Kidney epithelial cell (primary cell): ENCODE measurements around the gene EVX2. TPM values are rescaled to one million over a fixed set of nuclear protein-coding genes. Genes with fewer than 3 reads are reported as not detected.
A peak's percentile ranks its signal among the peaks of the same experiment; 100 is the strongest.

Source experiments
- DNase-seq: peaks from one replicate; pipeline ENCODE4 v3.0.0-alpha.2; 2010; ENCODE audit warnings: low read depth
- H3K27me3 ChIP-seq: 2 replicates; pipeline ENCODE4 v1.6.0; 2011; ENCODE audit warnings: low read length; ENCODE audit not compliant: control insufficient read depth, insufficient read depth
- H3K36me3 ChIP-seq: 2 replicates; pipeline ENCODE4 v1.5.1; 2011; ENCODE audit warnings: low read length; ENCODE audit not compliant: control insufficient read depth, insufficient read depth
- H3K4me3 ChIP-seq: 2 replicates; pipeline ENCODE4 v1.5.1; 2011; ENCODE audit warnings: low read depth, mild to moderate bottlenecking, control low read depth, low read length
- CTCF ChIP-seq: IDR thresholded peaks from 2 replicates; pipeline ENCODE4 v1.5.1; 2011; ENCODE audit warnings: mild to moderate bottlenecking, moderate library complexity, low read length, control low read depth, inconsistent platforms; ENCODE audit not compliant: insufficient read depth, poor library complexity, severe bottlenecking
- total RNA-seq: library from RNA; depleted of rRNA; stranded (reverse); fragments of >200 nt; gene quantifications from 2 replicates; pipeline ENCODE4 v1.2.3, GENCODE V29; 2015

EVX2 gene
- total RNA-seq, 1 donor from 2014 or later, result not detected

- no peaks in the 10 kb centered on the region for H3K36me3 ChIP-seq
- peaks cover 5% of the 10 kb centered on the region for H3K27me3 ChIP-seq
- no peak for DNase-seq
- H3K4me3 ChIP-seq, result peak overlapping the region; percentile 63
- no peak for TF ChIP-seq CTCF
Observed at GRCh38 chr2:176109192-176109901, 25.6 kb upstream of the EVX2 start.

- Histone ChIP-seq H3K4me3 (peak overlapping the region; percentile 63), H3K36me3 (no peaks in the 10 kb centered on the region), H3K27me3 (peaks cover 5% of the 10 kb centered on the region)
- no peak for TF ChIP-seq CTCF
- DNase-seq, result no peak
Observed at GRCh38 chr2:176107731-176108181, 24.0 kb upstream of the EVX2 start.

GRCh38 chr2:176106581-176107539, 23.1 kb upstream of the EVX2 start, which contains the start of gene HOXD11:
Gene HOXD11, plus strand, starts transcription at chr2:176107280. Its CDS starts 76 bp downstream, at chr2:176107356.
- no peaks in the 10 kb centered on the region for H3K36me3 ChIP-seq
- peaks cover 7% of the 10 kb centered on the region for H3K27me3 ChIP-seq
- no peak for TF ChIP-seq CTCF
- H3K4me3 ChIP-seq, result peak within 1 kb of the TSS; percentile 63
- no peak for DNase-seq

- Histone ChIP-seq H3K27me3 (peaks cover 15% of the 10 kb centered on the region), H3K4me3 (peak overlapping the region; percentile 63), H3K36me3 (no peaks in the 10 kb centered on the region)
- DNase-seq, result no peak
- TF ChIP-seq CTCF, result no peak
Observed at GRCh38 chr2:176105730-176106580, 22.2 kb upstream of the EVX2 start.

- no peak for DNase-seq
- Histone ChIP-seq H3K36me3 (no peaks in the 10 kb centered on the region), H3K27me3 (peaks cover 23% of the 10 kb centered on the region), H3K4me3 (peak overlapping the region; percentile 63)
- no peak for TF ChIP-seq CTCF
Observed at GRCh38 chr2:176105078-176105729, 21.4 kb upstream of the EVX2 start.
